HEK293 (cell line): Measurements from ENCODE around the gene RGL3.

Source experiments
- CTCF ChIA-PET: fragments of 350-600 bp; formaldehyde crosslinking; extraction: SDS; loops from one replicate; lab custom pipeline; 2021; ENCODE audit warnings: antibody characterized with exemption; lab: Yijun Ruan, JAX
- POLR2A ChIA-PET: fragments of 300-600 bp; formaldehyde crosslinking; extraction: SDS; loops from one replicate; lab custom pipeline; 2020; ENCODE audit warnings: antibody characterized with exemption, inconsistent platforms; lab: Yijun Ruan, JAX
- H3K27ac ChIP-seq: fragments of 200-500 bp; sonication (Bioruptor generic); 2 replicates; pipeline ENCODE4 v1.5.1; 2014; ENCODE audit warnings: low read depth, low read length, control low read depth, inconsistent platforms; ENCODE audit errors: extremely low read depth
- H3K36me3 ChIP-seq, 2 experiments: fragments of 200-500 bp in 1 of 2; sonication (Bioruptor generic) in 1 of 2; 1 replicate in 1 of 2; 2 replicates in 1 of 2; pipeline ENCODE4 v1.5.1; 2014 to 2017; ENCODE audit warnings: inconsistent platforms in 2 of 2, low read length in 2 of 2; ENCODE audit not compliant: control insufficient read depth in 2 of 2, insufficient read depth in 1 of 2
- H3K4me1 ChIP-seq: fragments of 200-500 bp; sonication (Bioruptor generic); 2 replicates; pipeline ENCODE4 v1.5.1; 2014; ENCODE audit warnings: mild to moderate bottlenecking, low read length, inconsistent platforms; ENCODE audit not compliant: control insufficient read depth, insufficient read depth
- H3K4me3 ChIP-seq: 2 replicates; pipeline ENCODE4 v1.5.1; 2011; ENCODE audit warnings: low read depth, mild to moderate bottlenecking, control low read depth, low read length, moderate library complexity
- H3K9me3 ChIP-seq: fragments of 200-500 bp; sonication (Bioruptor generic); 2 replicates; pipeline ENCODE4 v1.5.1; 2014; ENCODE audit warnings: low read depth, low read length, inconsistent platforms; ENCODE audit not compliant: control insufficient read depth, insufficient read depth
- BCL11B ChIP-seq: fragments of 450-650 bp; formaldehyde crosslinking; IDR thresholded peaks from 2 replicates; pipeline ENCODE4 v1.5.1; 2016; ENCODE audit warnings: low read depth, missing biosample characterization, missing genetic modification characterization
- ELK4 ChIP-seq: IDR thresholded peaks from 2 replicates; pipeline ENCODE4 v1.6.1; 2011; ENCODE audit warnings: mild to moderate bottlenecking, low read depth, low read length, borderline replicate concordance
- GLI4 ChIP-seq: fragments of 450-650 bp; formaldehyde crosslinking; IDR thresholded peaks from 2 replicates; pipeline ENCODE4 v1.5.1; 2016; ENCODE audit warnings: missing biosample characterization, missing genetic modification characterization
- HOXA7 ChIP-seq: sonication (generic); formaldehyde crosslinking; IDR thresholded peaks from 2 replicates; pipeline ENCODE4 v1.8.1; 2022; ENCODE audit warnings: missing genetic modification reagents, borderline replicate concordance
- MZF1 ChIP-seq: fragments of 450-650 bp; formaldehyde crosslinking; IDR thresholded peaks from 2 replicates; pipeline ENCODE4 v1.5.1; 2017; ENCODE audit warnings: missing biosample characterization, missing genetic modification characterization, borderline replicate concordance
- TCF7L2 ChIP-seq: IDR thresholded peaks from 2 replicates; pipeline ENCODE4 v1.6.1; 2011; ENCODE audit warnings: low read depth, mild to moderate bottlenecking, inconsistent platforms, low read length, moderate library complexity, borderline replicate concordance
- ZBTB44 ChIP-seq: fragments of 450-650 bp; IDR thresholded peaks from 2 replicates; pipeline ENCODE4 v1.5.1; 2018; ENCODE audit warnings: missing biosample characterization, mild to moderate bottlenecking, missing genetic modification characterization
- ZIC2 ChIP-seq: fragments of 450-650 bp; formaldehyde crosslinking; IDR thresholded peaks from 2 replicates; pipeline ENCODE4 v1.5.1; 2016; ENCODE audit warnings: missing biosample characterization, missing genetic modification characterization
- ZNF121 ChIP-seq: fragments of 450-650 bp; formaldehyde crosslinking; IDR thresholded peaks from 2 replicates; pipeline ENCODE4 v1.5.1; 2016; ENCODE audit warnings: missing biosample characterization, missing genetic modification characterization
- ZNF2 ChIP-seq: fragments of 450-650 bp; formaldehyde crosslinking; IDR thresholded peaks from 2 replicates; pipeline ENCODE4 v1.5.1; 2016; ENCODE audit warnings: missing biosample characterization, missing genetic modification characterization
- ZNF248 ChIP-seq: fragments of 450-650 bp; formaldehyde crosslinking; IDR thresholded peaks from 2 replicates; pipeline ENCODE4 v1.5.1; 2017; ENCODE audit warnings: missing biosample characterization, missing genetic modification characterization
- ZNF335 ChIP-seq: fragments of 450-650 bp; formaldehyde crosslinking; conservative IDR thresholded peaks from 2 replicates; pipeline ENCODE4 v1.5.1; 2016; ENCODE audit warnings: missing biosample characterization, missing genetic modification characterization
- ZNF549 ChIP-seq: fragments of 450-650 bp; IDR thresholded peaks from 2 replicates; pipeline ENCODE4 v1.5.1; 2018; ENCODE audit warnings: missing biosample characterization, missing genetic modification characterization, mild to moderate bottlenecking, inconsistent platforms, moderate library complexity
- ZNF558 ChIP-seq: fragments of 450-650 bp; formaldehyde crosslinking; IDR thresholded peaks from 2 replicates; pipeline ENCODE4 v1.5.1; 2016; ENCODE audit warnings: missing biosample characterization, missing genetic modification characterization
- ZNF670 ChIP-seq: fragments of 450-650 bp; formaldehyde crosslinking; IDR thresholded peaks from 2 replicates; pipeline ENCODE4 v1.5.1; 2016; ENCODE audit warnings: missing biosample characterization, missing genetic modification characterization, low read depth
- ZNF830 ChIP-seq: fragments of 450-650 bp; IDR thresholded peaks from 2 replicates; pipeline ENCODE4 v1.5.0; 2018; ENCODE audit warnings: missing biosample characterization, missing genetic modification characterization, low read depth, mild to moderate bottlenecking, moderate library complexity
- ZNF837 ChIP-seq: fragments of 450-650 bp; formaldehyde crosslinking; IDR thresholded peaks from 2 replicates; pipeline ENCODE4 v1.5.1; 2016; ENCODE audit warnings: missing biosample characterization, missing genetic modification characterization
- ZSCAN30 ChIP-seq: fragments of 450-650 bp; IDR thresholded peaks from 2 replicates; pipeline ENCODE4 v1.5.1; 2018; ENCODE audit warnings: missing biosample characterization, mild to moderate bottlenecking, missing genetic modification characterization, moderate library complexity
- TF ChIP-seq, protein P1 (sequence below): fragments of 450-650 bp; formaldehyde crosslinking; IDR thresholded peaks from 2 replicates; pipeline ENCODE4 v1.5.1; 2017; ENCODE audit warnings: missing biosample characterization, missing genetic modification characterization
- TF ChIP-seq, protein P2 (sequence below): fragments of 450-650 bp; formaldehyde crosslinking; IDR thresholded peaks from 2 replicates; pipeline ENCODE4 v1.5.1; 2016; ENCODE audit warnings: missing biosample characterization, missing genetic modification characterization
- TF ChIP-seq, protein P3 (sequence below): fragments of 450-650 bp; formaldehyde crosslinking; IDR thresholded peaks from 2 replicates; pipeline ENCODE4 v1.5.1; 2017; ENCODE audit warnings: missing biosample characterization, missing genetic modification characterization

Gene RGL3

DNA sequence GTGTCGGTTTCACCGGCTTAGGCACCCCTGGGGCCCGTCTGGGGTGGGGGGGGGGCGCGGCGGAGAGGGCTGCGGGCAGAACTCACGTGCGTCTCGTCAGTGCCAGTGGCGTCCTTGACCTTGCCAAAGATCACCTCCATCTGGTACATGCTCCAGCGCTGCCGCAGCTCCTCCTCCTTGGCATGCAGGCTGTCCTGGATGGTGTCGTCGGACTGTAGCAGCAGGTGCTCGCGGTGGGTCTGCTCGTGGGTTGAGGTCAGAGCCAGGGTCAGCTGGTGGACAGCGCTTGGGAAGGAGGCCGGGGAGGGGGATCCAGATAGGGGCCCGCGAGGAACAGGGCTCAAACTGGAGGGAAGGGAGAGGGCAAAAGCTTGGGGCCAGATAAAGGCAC, 4.7 kb upstream of the RGL3 start:
- H3K36me3 ChIP-seq, result no peaks in the 10 kb centered on the region
- TF ChIP-seq HOXA7 (CRISPR knock-in tag), result no peak
- TF ChIP-seq, protein P1, sequence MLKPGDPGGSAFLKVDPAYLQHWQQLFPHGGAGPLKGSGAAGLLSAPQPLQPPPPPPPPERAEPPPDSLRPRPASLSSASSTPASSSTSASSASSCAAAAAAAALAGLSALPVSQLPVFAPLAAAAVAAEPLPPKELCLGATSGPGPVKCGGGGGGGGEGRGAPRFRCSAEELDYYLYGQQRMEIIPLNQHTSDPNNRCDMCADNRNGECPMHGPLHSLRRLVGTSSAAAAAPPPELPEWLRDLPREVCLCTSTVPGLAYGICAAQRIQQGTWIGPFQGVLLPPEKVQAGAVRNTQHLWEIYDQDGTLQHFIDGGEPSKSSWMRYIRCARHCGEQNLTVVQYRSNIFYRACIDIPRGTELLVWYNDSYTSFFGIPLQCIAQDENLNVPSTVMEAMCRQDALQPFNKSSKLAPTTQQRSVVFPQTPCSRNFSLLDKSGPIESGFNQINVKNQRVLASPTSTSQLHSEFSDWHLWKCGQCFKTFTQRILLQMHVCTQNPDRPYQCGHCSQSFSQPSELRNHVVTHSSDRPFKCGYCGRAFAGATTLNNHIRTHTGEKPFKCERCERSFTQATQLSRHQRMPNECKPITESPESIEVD (tag by site-specific recombination), result no peak
- no peak for TF ChIP-seq ZNF837 (tag by site-specific recombination)
- no peak for TF ChIP-seq ZNF2 (tag by site-specific recombination)
- no peak for TF ChIP-seq ELK4
- TF ChIP-seq, protein P2, sequence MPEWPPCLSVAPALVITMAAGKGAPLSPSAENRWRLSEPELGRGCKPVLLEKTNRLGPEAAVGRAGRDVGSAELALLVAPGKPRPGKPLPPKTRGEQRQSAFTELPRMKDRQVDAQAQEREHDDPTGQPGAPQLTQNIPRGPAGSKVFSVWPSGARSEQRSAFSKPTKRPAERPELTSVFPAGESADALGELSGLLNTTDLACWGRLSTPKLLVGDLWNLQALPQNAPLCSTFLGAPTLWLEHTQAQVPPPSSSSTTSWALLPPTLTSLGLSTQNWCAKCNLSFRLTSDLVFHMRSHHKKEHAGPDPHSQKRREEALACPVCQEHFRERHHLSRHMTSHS (tag by site-specific recombination), result no peak
- no peaks in the 10 kb centered on the region for H3K4me1 ChIP-seq
- H3K9me3 ChIP-seq, result no peaks in the 10 kb centered on the region
- CTCF ChIA-PET, result interaction anchor here (0.6 to 1.4 kb wide), 3 partner anchors 11 to 302 kb away, joined by 3 to 5 read pairs (median 3); partner anchors contain the start of genes ODAD3 and PRKCSH
- H3K4me3 ChIP-seq, result no peak overlapping the region
- POLR2A ChIA-PET, result no interaction called here
- H3K27ac ChIP-seq, result no peak overlapping the region

DNA sequence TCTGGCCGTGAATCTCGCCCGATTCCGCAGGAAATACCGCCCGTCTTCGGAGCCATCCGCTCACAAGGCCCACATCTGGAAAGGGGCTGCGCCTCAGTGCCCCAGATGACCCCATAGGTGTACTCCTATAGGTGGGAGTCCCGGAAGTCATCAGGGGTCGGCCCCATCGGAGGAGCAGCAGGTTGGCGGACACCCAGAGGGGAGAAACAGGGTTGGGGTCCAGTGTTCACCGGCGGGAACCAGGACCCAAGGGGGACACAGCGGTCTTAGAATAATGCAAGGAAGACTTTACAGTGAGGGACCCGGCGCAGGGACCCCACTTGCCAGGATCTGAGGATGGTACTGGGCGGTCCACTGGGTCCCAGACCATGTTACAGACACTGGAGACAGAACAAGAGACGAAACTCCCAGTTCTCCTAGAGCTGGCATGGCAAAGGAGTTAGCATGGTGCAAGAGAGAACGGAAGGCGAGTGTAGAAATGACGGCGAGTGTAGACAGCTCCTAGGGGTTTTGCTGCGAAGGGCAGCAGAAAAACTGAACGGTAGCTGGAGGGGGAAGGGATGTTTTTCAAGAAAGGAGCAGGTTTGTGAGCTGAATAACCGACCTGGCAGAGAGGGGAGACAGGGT, 4.2 kb upstream of the RGL3 start:
- no peaks in the 10 kb centered on the region for H3K9me3 ChIP-seq
- no peak overlapping the region for H3K27ac ChIP-seq
- CTCF ChIA-PET, result interaction anchor here (1.2 to 1.4 kb wide), 2 partner anchors 12 to 40 kb away, joined by 3 to 5 read pairs; partner anchors contain the start of genes ODAD3 and PRKCSH
- H3K36me3 ChIP-seq, result no peaks in the 10 kb centered on the region
- POLR2A ChIA-PET, result interaction anchor here (1.4 kb wide), 1 partner anchor 48 kb away, joined by 4 read pairs; no protein-coding TSS in a partner anchor
- TF ChIP-seq ZIC2 (tag by site-specific recombination) (no peak), ZNF335 (tag by site-specific recombination) (no peak), ZNF121 (tag by site-specific recombination) (no peak)
- TF ChIP-seq, all 188 proteins: peak for 0
- Histone ChIP-seq H3K4me3 (no peak overlapping the region), H3K4me1 (no peaks in the 10 kb centered on the region)

DNA sequence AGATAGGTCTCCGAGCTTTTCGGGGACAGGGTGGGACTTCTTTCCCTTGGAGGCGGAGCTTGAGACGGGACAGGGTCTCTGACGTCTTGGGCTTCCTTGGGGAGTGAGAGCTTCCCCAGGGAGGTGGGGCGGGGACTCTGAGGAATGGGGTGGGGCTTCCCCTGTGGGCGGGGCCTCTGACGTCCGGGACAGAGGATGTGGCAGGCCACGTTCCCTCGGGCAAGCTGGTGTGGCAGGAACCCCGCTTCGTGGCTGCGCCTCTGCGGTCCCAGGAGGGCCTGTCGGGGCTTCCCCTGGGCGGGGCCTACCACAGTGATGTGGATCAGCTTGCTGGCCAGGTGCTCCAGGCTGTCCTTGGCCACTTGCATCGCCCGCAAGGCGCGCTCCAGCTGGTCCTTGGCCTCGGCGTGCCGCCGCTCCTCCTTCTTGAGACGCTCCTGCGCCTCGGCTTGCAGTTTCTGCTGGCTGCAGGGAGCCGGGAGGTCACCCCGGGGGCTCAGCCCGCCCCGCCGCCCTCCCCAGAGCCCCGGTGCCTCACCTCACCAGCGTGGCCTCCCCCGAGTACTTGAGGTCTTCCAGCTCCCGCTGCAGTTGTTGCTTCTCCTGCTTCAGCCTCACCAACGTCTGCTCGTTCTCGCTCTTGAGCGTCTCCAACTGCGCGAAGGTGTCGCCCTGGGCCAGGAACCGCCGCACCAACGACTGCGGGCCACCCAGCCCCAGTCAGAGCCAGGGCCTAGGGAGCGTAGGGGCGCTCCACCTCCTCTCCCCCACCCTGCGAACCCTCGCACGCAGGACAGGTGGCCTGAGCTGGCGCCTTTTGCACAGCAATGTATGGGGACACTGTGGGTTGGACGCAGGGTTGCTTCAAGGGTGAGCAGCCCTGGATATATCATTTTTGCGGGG, 3.3 kb upstream of the RGL3 start:
- Histone ChIP-seq H3K4me3 (no peak overlapping the region), H3K27ac (no peak overlapping the region), H3K4me1 (no peaks in the 10 kb centered on the region), H3K9me3 (no peaks in the 10 kb centered on the region), H3K36me3 (no peaks in the 10 kb centered on the region)
- POLR2A ChIA-PET, result interaction anchor here (1.1 to 1.4 kb wide), 2 partner anchors 39 to 47 kb away, joined by 4 to 6 read pairs; no protein-coding TSS in a partner anchor
- CTCF ChIA-PET, result interaction anchor here (1.4 kb wide), 1 partner anchor 41 kb away, joined by 4 read pairs; no protein-coding TSS in a partner anchor
- no peak for TF ChIP-seq ZNF670 (tag by site-specific recombination)
- TF ChIP-seq TCF7L2, result no peak
- TF ChIP-seq BCL11B (tag by site-specific recombination), result no peak
- no peak for TF ChIP-seq ZNF2 (tag by site-specific recombination)
- no peak for TF ChIP-seq ZSCAN30 (tag by site-specific recombination)
- no peak for TF ChIP-seq ZNF830 (tag by site-specific recombination)
- TF ChIP-seq ZNF549 (tag by site-specific recombination), result no peak
- TF ChIP-seq GLI4 (tag by site-specific recombination), result no peak
- no peak for TF ChIP-seq ZNF248 (tag by site-specific recombination)
- no peak for TF ChIP-seq MZF1 (tag by site-specific recombination)
- TF ChIP-seq, protein P3, sequence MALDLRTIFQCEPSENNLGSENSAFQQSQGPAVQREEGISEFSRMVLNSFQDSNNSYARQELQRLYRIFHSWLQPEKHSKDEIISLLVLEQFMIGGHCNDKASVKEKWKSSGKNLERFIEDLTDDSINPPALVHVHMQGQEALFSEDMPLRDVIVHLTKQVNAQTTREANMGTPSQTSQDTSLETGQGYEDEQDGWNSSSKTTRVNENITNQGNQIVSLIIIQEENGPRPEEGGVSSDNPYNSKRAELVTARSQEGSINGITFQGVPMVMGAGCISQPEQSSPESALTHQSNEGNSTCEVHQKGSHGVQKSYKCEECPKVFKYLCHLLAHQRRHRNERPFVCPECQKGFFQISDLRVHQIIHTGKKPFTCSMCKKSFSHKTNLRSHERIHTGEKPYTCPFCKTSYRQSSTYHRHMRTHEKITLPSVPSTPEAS (tag by site-specific recombination), result no peak
- TF ChIP-seq ZBTB44, result no peak
- TF ChIP-seq ZNF558 (tag by site-specific recombination), result no peak
